Upper lobe of left lung (tissue), 6 donors: Measurements from ENCODE around the gene CCND2. TPM values are rescaled to one million over a fixed set of nuclear protein-coding genes. Genes with fewer than 3 reads are reported as not detected.

Experiments used
- ATAC-seq, 2 donors: fragments of 200-7000 bp; cut with Tn5 transposase; one replicate each; pipeline ENCODE4 v1.9.1; 2022; ENCODE audit warnings: mild to moderate bottlenecking in 2 of 2, moderate library complexity in 2 of 2; ENCODE audit not compliant: low FRiP score in 2 of 2
- DNase-seq, 2 donors: peaks; one replicate each; pipeline ENCODE4 v3.0.0-alpha.2; 2019 to 2020
- H3K27ac ChIP-seq, 4 donors: fragments of 200-600 bp; sonication (generic); one replicate each; pipeline ENCODE4 v1.5.1; 2016 to 2019
- H3K27me3 ChIP-seq, 4 donors: fragments of 200-600 bp; sonication (generic); one replicate each; pipeline ENCODE4 v1.5.1; 2017 to 2019
- H3K36me3 ChIP-seq, 4 donors: fragments of 200-600 bp; sonication (generic); one replicate each; pipeline ENCODE4 v1.5.1; 2016 to 2019
- H3K4me1 ChIP-seq, 4 donors: fragments of 200-600 bp; sonication (generic); one replicate each; pipeline ENCODE4 v1.5.1; 2018 to 2019
- H3K4me3 ChIP-seq, 4 donors: fragments of 200-600 bp; sonication (generic); one replicate each; pipeline ENCODE4 v1.5.1; 2017 to 2019; ENCODE audit warnings: mild to moderate bottlenecking in 2 of 4, moderate library complexity in 1 of 4
- H3K9me3 ChIP-seq, 4 donors: fragments of 200-600 bp; sonication (generic); one replicate each; pipeline ENCODE4 v1.5.1; 2018 to 2019
- EP300 ChIP-seq, 4 donors: sonication (generic); formaldehyde crosslinking; IDR thresholded peaks; one replicate each; pipeline ENCODE4 v1.5.1; 2017; ENCODE audit warnings: antibody characterized with exemption in 4 of 4, control low read depth in 2 of 4
- POLR2A ChIP-seq, 4 donors: fragments of 450-650 bp; IDR thresholded peaks; one replicate each; pipeline ENCODE4 v1.5.1; 2016 to 2017; ENCODE audit warnings: antibody characterized with exemption in 4 of 4, mild to moderate bottlenecking in 2 of 4
- POLR2AphosphoS5 ChIP-seq, 2 donors: sonication (generic); formaldehyde crosslinking; IDR thresholded peaks; one replicate each; pipeline ENCODE4 v1.5.1; 2017; ENCODE audit warnings: antibody characterized with exemption in 2 of 2
- WGBS, 2 donors: methylation state at CpG; one replicate each; pipeline ENCODE4 v1.1.5; 2017 to 2018; 5-methylcytosine and 5-hydroxymethylcytosine counted together
- total RNA-seq, 6 donors: library from RNA; depleted of rRNA in 4 of 6; stranded (reverse); fragments of >200 nt in 4 of 6; gene quantifications; one replicate each; pipeline versions ENCODE4 v1.1.0 to v1.2.1, GENCODE V29; 2016 to 2021
- TF ChIP-seq, protein P1 (sequence below), 6 experiments: fragments of 450-650 bp in 4 of 6; fragments of 200-600 bp in 2 of 6; sonication (generic) in 2 of 6; IDR thresholded peaks; one replicate each; pipeline ENCODE4 v1.5.1; 2016 to 2019; ENCODE audit warnings: antibody characterized with exemption in 6 of 6
- donor health status: DM: no; HTN: no; CAD: no; lungs with moderate emphysema.
- donor health status: DM: no; HTN: yes; CAD: no; lungs with severe emphysema.

Gene CCND2
- total RNA-seq, 6 donors from 2014 or later, result 47.1 to 101 (median 64.6) TPM

DNA sequence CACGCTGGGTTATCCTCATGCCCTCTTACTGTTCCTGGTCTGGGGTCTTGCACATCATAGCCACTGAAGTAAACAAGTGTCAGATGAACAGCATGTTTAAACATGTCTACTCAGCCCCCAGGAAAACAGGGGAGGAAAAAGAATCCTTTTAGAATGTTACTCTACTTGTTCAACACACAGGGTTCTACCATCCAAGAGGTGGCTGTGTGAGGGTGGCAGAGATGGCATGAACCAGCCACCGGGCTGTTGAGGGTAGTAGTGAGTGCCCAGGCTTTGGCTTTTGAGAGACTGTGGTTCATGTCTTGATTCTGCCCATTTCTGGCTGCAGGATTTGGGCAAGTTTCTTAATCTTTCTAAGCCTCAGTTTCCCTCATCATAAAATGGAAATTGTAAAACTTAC, 21.6 kb upstream of the CCND2 start:
- no peak overlapping the region for H3K4me3 ChIP-seq
- TF ChIP-seq POLR2A (IDR thresholded peaks at IDR 0.05) (no peak), EP300 (IDR thresholded peaks at IDR 0.05) (no peak), POLR2AphosphoS5 (IDR thresholded peaks at IDR 0.05) (no peak)
- TF ChIP-seq, protein P1, sequence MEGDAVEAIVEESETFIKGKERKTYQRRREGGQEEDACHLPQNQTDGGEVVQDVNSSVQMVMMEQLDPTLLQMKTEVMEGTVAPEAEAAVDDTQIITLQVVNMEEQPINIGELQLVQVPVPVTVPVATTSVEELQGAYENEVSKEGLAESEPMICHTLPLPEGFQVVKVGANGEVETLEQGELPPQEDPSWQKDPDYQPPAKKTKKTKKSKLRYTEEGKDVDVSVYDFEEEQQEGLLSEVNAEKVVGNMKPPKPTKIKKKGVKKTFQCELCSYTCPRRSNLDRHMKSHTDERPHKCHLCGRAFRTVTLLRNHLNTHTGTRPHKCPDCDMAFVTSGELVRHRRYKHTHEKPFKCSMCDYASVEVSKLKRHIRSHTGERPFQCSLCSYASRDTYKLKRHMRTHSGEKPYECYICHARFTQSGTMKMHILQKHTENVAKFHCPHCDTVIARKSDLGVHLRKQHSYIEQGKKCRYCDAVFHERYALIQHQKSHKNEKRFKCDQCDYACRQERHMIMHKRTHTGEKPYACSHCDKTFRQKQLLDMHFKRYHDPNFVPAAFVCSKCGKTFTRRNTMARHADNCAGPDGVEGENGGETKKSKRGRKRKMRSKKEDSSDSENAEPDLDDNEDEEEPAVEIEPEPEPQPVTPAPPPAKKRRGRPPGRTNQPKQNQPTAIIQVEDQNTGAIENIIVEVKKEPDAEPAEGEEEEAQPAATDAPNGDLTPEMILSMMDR (IDR thresholded peaks at IDR 0.05), result no peak
- H3K36me3 ChIP-seq, result no peaks in the 10 kb centered on the region
- H3K27me3 ChIP-seq, result no peaks in the 10 kb centered on the region
- DNase-seq, result no peak
- WGBS, 2 donors, result 88 to 97% methylated on average over 2 of the region's 2 CpGs
- no peaks in the 10 kb centered on the region for H3K4me1 ChIP-seq
- no peak overlapping the region for H3K27ac ChIP-seq
- H3K9me3 ChIP-seq, result no peaks in the 10 kb centered on the region
- ATAC-seq, result no peak

DNA sequence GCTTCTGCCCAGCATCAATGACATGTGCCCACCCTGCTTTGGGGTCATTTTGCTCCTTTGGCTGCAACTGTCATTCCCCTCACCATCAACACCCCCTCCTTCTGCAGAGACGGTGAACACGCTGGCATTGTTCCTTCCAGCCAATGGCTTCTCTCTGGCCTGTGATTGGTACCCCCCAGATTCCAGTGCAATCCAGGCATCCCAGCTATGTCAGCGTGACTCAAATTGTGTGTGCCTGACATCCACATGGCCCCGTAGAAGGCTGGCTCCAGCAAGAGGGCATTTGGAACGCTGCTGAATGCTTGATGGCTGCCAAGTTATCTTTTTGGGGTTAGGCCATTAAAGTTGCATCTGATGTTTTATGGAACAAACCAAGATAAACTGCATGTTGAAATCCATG, 21.0 kb upstream of the CCND2 start:
- no peaks in the 10 kb centered on the region for H3K4me1 ChIP-seq
- H3K9me3 ChIP-seq, result no peaks in the 10 kb centered on the region
- H3K4me3 ChIP-seq, result no peak overlapping the region
- no peak for ATAC-seq
- DNase-seq, result no peak
- no peak overlapping the region for H3K27ac ChIP-seq
- no peaks in the 10 kb centered on the region for H3K36me3 ChIP-seq
- H3K27me3 ChIP-seq, result no peaks in the 10 kb centered on the region
- 76 to 100% methylated on average over 2 to 5 of the region's 5 CpGs for WGBS, 2 donors
- no peak for TF ChIP-seq POLR2A (IDR thresholded peaks at IDR 0.05)
- no peak for TF ChIP-seq EP300 (IDR thresholded peaks at IDR 0.05)
- TF ChIP-seq, protein P1 (IDR thresholded peaks at IDR 0.05), result no peak
- TF ChIP-seq POLR2AphosphoS5 (IDR thresholded peaks at IDR 0.05), result no peak

DNA sequence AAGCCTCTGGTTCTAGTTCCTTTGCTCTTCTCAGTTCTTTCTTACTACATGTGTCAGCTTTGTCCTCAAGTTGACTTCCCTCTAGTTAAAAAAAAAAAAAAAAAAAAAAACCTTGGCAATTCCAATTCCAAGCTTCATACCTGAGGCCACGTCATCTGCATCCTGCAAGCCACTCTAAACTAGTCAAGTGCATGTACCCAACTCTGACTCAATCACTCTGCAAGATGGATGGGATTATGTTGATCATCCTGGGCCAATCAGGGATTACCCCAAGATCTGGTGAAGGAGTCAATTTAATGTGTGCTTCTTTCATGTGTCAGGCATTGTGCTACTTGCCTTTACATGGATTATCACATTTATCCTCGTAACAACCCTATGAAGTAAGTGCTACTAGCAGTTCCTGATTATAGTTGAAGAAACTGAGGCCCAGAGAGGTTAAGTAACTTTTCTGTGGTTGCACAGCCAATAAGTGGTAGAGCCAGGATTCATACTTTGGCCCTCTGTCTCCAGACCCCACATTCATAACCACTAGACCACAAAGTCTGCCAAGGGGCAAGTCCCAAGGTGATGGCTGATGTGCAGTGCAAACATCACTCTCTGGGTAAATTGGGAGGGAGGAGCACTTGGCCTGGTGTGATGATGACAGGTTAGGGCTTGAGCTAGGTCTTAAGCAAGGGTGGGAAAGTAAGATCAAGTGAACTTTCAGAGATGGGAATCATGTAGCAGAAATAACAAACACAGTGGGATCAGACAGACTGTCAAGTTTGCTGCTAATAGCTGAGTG, 17.3 kb upstream of the CCND2 start:
- Histone ChIP-seq H3K4me1 (no peaks in the 10 kb centered on the region), H3K27ac (no peak overlapping the region), H3K36me3 (no peaks in the 10 kb centered on the region), H3K27me3 (no peaks in the 10 kb centered on the region), H3K9me3 (no peaks in the 10 kb centered on the region), H3K4me3 (no peak overlapping the region)
- no peak for ATAC-seq
- TF ChIP-seq POLR2AphosphoS5 (IDR thresholded peaks at IDR 0.05), result no peak
- no peak for TF ChIP-seq EP300 (IDR thresholded peaks at IDR 0.05)
- TF ChIP-seq, protein P1 (IDR thresholded peaks at IDR 0.05), result no peak
- WGBS, 2 donors, result 81 to 86% methylated on average over 2 of the region's 2 CpGs
- DNase-seq, result no peak

DNA sequence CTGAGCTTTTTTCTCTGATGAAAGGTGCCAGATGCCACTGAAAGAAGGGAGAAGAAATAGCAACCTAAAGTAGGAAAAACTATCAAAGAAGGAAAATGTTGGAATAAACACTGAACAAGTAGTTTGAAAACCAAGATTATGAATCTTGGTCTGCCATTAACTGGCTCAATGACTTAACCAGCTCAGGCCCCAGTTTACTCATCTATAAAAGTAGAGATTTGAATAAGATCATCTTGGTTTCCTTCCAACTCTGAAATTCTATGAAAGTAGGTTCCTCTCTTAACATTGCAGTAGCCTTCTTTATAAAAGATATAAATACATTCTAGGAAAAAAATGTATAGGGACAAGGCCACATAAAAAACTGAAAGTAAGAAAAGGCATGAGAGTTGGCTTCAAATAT, 16.1 kb upstream of the CCND2 start:
- no peak for TF ChIP-seq EP300 (IDR thresholded peaks at IDR 0.05)
- TF ChIP-seq, protein P1 (IDR thresholded peaks at IDR 0.05), result no peak
- ATAC-seq, result no peak
- Histone ChIP-seq H3K4me1 (no peaks in the 10 kb centered on the region), H3K9me3 (no peaks in the 10 kb centered on the region), H3K27ac (no peak overlapping the region), H3K27me3 (no peaks in the 10 kb centered on the region), H3K36me3 (no peaks in the 10 kb centered on the region), H3K4me3 (no peak overlapping the region)
- DNase-seq, result no peak

DNA sequence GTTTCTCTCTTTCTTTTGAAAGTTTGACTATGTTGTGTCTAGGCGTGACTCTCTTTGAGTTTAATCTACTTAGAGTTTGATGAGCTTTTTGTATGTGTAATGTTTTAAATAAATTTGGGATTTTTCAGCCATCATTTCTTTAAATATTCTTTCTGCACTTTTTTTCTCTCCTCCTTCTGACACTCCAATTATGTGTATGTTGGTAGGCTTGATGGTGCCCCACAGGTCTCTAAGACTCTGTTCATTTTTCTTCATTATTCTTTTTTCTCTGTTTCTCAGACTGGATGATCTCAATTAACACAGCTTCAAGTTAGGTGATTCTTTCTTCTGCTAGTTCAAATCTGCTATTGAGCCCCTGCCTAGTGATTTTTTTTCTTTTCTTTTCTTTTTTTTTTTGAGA, 14.5 kb upstream of the CCND2 start:
- Histone ChIP-seq H3K27me3 (no peaks in the 10 kb centered on the region), H3K36me3 (no peaks in the 10 kb centered on the region), H3K4me3 (no peak overlapping the region), H3K27ac (no peak overlapping the region), H3K4me1 (no peaks in the 10 kb centered on the region), H3K9me3 (no peaks in the 10 kb centered on the region)
- no peak for DNase-seq
- TF ChIP-seq, protein P1 (IDR thresholded peaks at IDR 0.05), result no peak
- TF ChIP-seq POLR2A (IDR thresholded peaks at IDR 0.05), result no peak
- no peak for TF ChIP-seq POLR2AphosphoS5 (IDR thresholded peaks at IDR 0.05)
- TF ChIP-seq EP300 (IDR thresholded peaks at IDR 0.05), result no peak
- WGBS, 2 donors, result 90 to 93% methylated on average over 1 of the region's 1 CpG
- no peak for ATAC-seq
